Tibial nerve (tissue), 4 donors: ENCODE measurements around the gene RIPOR3.

Experiments used
- EP300 ChIP-seq, 2 donors: sonication (generic); formaldehyde crosslinking; IDR thresholded peaks; one replicate each; pipeline ENCODE4 v1.6.1; 2017; ENCODE audit warnings: antibody characterized with exemption in 2 of 2, mild to moderate bottlenecking in 1 of 2
- POLR2A ChIP-seq, 2 donors: fragments of 450-650 bp; IDR thresholded peaks; one replicate each; pipeline ENCODE4 v1.6.1; 2017; ENCODE audit warnings: antibody characterized with exemption in 2 of 2, mild to moderate bottlenecking in 2 of 2, moderate library complexity in 2 of 2
- TF ChIP-seq, protein P1 (sequence below), 5 experiments: fragments of 200-600 bp in 3 of 5; fragments of 450-650 bp in 2 of 5; sonication (generic) in 3 of 5; IDR thresholded peaks; one replicate each; pipeline ENCODE4 v1.5.1; 2016 to 2019; ENCODE audit warnings: antibody characterized with exemption in 5 of 5, mild to moderate bottlenecking in 3 of 5, moderate library complexity in 2 of 5

DNA sequence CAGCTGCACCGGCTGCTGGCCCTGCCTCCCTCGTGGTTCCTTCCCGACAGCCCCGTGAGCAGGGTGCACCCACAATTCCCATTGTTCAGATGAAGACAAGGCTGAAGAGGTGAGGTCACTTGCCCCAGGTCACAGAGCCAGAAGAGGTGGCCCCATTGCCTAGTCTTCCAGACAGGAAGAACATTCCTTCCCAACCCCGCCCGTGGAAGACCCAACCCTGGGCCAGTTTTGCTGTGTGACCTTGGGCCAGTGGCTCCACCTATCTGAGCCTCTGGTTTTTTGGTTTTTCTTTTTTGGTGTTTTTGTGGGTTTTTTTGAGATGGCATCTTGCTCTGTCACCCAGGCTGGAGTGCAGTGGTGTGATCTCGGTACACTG is 61.7 kb downstream of the RIPOR3 start:
- TF ChIP-seq, protein P1, sequence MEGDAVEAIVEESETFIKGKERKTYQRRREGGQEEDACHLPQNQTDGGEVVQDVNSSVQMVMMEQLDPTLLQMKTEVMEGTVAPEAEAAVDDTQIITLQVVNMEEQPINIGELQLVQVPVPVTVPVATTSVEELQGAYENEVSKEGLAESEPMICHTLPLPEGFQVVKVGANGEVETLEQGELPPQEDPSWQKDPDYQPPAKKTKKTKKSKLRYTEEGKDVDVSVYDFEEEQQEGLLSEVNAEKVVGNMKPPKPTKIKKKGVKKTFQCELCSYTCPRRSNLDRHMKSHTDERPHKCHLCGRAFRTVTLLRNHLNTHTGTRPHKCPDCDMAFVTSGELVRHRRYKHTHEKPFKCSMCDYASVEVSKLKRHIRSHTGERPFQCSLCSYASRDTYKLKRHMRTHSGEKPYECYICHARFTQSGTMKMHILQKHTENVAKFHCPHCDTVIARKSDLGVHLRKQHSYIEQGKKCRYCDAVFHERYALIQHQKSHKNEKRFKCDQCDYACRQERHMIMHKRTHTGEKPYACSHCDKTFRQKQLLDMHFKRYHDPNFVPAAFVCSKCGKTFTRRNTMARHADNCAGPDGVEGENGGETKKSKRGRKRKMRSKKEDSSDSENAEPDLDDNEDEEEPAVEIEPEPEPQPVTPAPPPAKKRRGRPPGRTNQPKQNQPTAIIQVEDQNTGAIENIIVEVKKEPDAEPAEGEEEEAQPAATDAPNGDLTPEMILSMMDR (IDR thresholded peaks at IDR 0.05) = no peak
- TF ChIP-seq POLR2A (IDR thresholded peaks at IDR 0.05) (no peak), EP300 (IDR thresholded peaks at IDR 0.05) (no peak)
